ENCODE measurements around the gene CACNA1C. TPM values are rescaled to one million over a fixed set of nuclear protein-coding genes. Genes with fewer than 3 reads are reported as not detected.

The CACNA1C gene
- total and polyA plus RNA-seq, 2 of the 4 experiments (the other 2 are of a cell fraction): 1.6 to 2.6 TPM

- no peak for TF ChIP-seq MAZ (IDR thresholded peaks at IDR 0.05; ENCODE audit: borderline replicate concordance, low read depth, low read length)
Observed at GRCh38 chr12:2302711-2303580, 250.2 kb downstream of the CACNA1C start (continued).

GRCh38 chr12:2304223-2304622 is 251.4 kb downstream of the CACNA1C start:
- CTCF ChIA-PET: no interaction called here
- Histone ChIP-seq H4K20me1 (ENCODE audit: insufficient read depth, low read length) (peaks cover 4% of the 10 kb centered on the region; the same call in 1 of the 2 replicates), H2BK20ac (ENCODE audit: low read depth, low read length) (peak overlapping the region; percentile 26; the same call in 1 of the 2 replicates), H3K9ac (ENCODE audit: low read depth, low read length) (no peak overlapping the region), H4K5ac (ENCODE audit: low read depth, low read length) (no peak overlapping the region), H3K79me1 (ENCODE audit: low read depth in 1 of 2, low read length in 2 of 2) (peaks cover 4 to 9% of the 10 kb centered on the region in 2 experiments; a peak in 2 of 4 replicates), H2BK5ac (ENCODE audit: low read depth, low read length, poor library complexity, severe bottlenecking) (no peak overlapping the region), H3K56ac (ENCODE audit: extremely low read depth, insufficient read depth, low read length) (no peak overlapping the region), H2BK120ac (ENCODE audit: low read depth, low read length) (no peak overlapping the region), H3K4me3 (ENCODE audit: insufficient read depth, low read depth, low read length) (no peak overlapping the region), H3K9me3 (ENCODE audit: control insufficient read depth, insufficient read depth, low read length) (no peaks in the 10 kb centered on the region; the same call in 1 of the 2 replicates), H2AK5ac (ENCODE audit: low read depth, low read length) (no peak overlapping the region; the same call in 1 of the 2 replicates), H3K4ac (ENCODE audit: low read depth, low read length) (peak overlapping the region; percentile 3; the same call in 1 of the 2 replicates), H2BK15ac (ENCODE audit: low read depth, low read length) (no peak overlapping the region), H3K23ac (ENCODE audit: low read depth, low read length) (no peak overlapping the region), H3K4me1 (ENCODE audit: control insufficient read depth, insufficient read depth, low read length) (peaks cover 27% of the 10 kb centered on the region), H3K9me1 (ENCODE audit: insufficient read depth, low read length) (peaks cover 14% of the 10 kb centered on the region), H3K14ac (replicated peaks; ENCODE audit: low read depth, low read length) (no peak overlapping the region), H3K27me3 (ENCODE audit: control insufficient read depth, insufficient read depth, low read length) (no peaks in the 10 kb centered on the region), H3K27ac (ENCODE audit: insufficient read depth, low read length) (no peak overlapping the region), H2AK9ac (replicated peaks; ENCODE audit: low read depth, low read length, poor library complexity) (no peak overlapping the region), H3K4me2 (ENCODE audit: low read depth, low read length) (no peak overlapping the region), H4K91ac (ENCODE audit: insufficient read depth, low read depth, low read length) (no peak overlapping the region), H3K36me3 (ENCODE audit: control insufficient read depth, insufficient read depth, low read length) (no peaks in the 10 kb centered on the region), H3K18ac (ENCODE audit: low read depth, low read length) (no peak overlapping the region), H2AFZ (replicated peaks; ENCODE audit: low read length, poor library complexity) (peak overlapping the region; percentile 53), H4K8ac (ENCODE audit: low read depth in 2 of 2, low read length in 2 of 2) (no peak overlapping the region)
- WGBS, 2 experiments (ENCODE audit: extremely low coverage in 2 of 2, insufficient read length in 1 of 2): no CpG with 5 or more reads among the region's 12 CpGs
- ATAC-seq (ENCODE audit: low read depth): no peak
- dilution Hi-C loops (cut with HindIII; ENCODE audit: low sequenced_read_pairs, unreplicated experiment): no loop called here
- intact Hi-C loops (cut with micrococcal nuclease): loop anchor here (5.0 kb wide), 1 partner anchor 93 kb away; no protein-coding TSS in a partner anchor
- in situ Hi-C loops (cut with MboI; ENCODE audit: low sequenced_read_pairs): no loop called here
- BruUV-seq (replicated peaks): no TSS peak
- POLR2A ChIA-PET (ENCODE audit: unreplicated experiment): no interaction called here
- TF ChIP-seq USF2 (IDR thresholded peaks at IDR 0.05; ENCODE audit: low read depth, low read length): no peak
- no peak for TF ChIP-seq BHLHE40 (IDR thresholded peaks at IDR 0.05; ENCODE audit: low read depth, low read length)
- TF ChIP-seq CEBPB (IDR thresholded peaks at IDR 0.05; ENCODE audit: low read depth, low read length): no peak
- no peak for TF ChIP-seq NFE2L2 (IDR thresholded peaks at IDR 0.05; ENCODE audit: low read depth, low read length)
- TF ChIP-seq RCOR1 (IDR thresholded peaks at IDR 0.05; ENCODE audit: insufficient replicate concordance, low read length): no peak
- no peak for TF ChIP-seq RFX5 (IDR thresholded peaks at IDR 0.05; ENCODE audit: low read depth, low read length)
- TF ChIP-seq CHD1 (IDR thresholded peaks at IDR 0.05; ENCODE audit: low read depth, low read length): no peak
- no peak for TF ChIP-seq MAFK (IDR thresholded peaks at IDR 0.05; ENCODE audit: low read depth, low read length)
- no peak for TF ChIP-seq SMC3 (IDR thresholded peaks at IDR 0.05; ENCODE audit: low read depth, low read length)
- no peak for DNase-seq

Measured in IMR-90 (cell line).